ENCODE results near the gene KANSL1L. TPM values are rescaled to one million over a fixed set of nuclear protein-coding genes. Genes with fewer than 3 reads are reported as not detected.

Gene KANSL1L
- total RNA-seq, 1 donor from 2014 or later: 18.3 TPM

- no peak for DNase-seq (ENCODE audit: low read depth, low spot score)
- no peak for TF ChIP-seq CTCF (conservative IDR thresholded peaks at IDR 0.05)
- Mint-ChIP-seq H3K4me3 (no peak overlapping the region), H3K27ac (ENCODE audit: unreplicated experiment) (no peak overlapping the region), H3K9me3 (peaks cover 21% of the 10 kb centered on the region), H3K27me3 (ENCODE audit: low read depth) (no peaks in the 10 kb centered on the region), H3K36me3 (ENCODE audit: low read depth) (peaks cover 37% of the 10 kb centered on the region), H3K4me1 (no peaks in the 10 kb centered on the region)
Observed at GRCh38 chr2:210050885-210051284, 120.3 kb downstream of the KANSL1L start.

GRCh38 chr2:210049831-210050230 lies 121.4 kb downstream of the KANSL1L start:
- DNase-seq (ENCODE audit: low read depth, low spot score): no peak
- H3K4me1 Mint-ChIP-seq: no peaks in the 10 kb centered on the region

GRCh38 chr2:210046851-210047500 lies 124.2 kb downstream of the KANSL1L start:
- Mint-ChIP-seq H3K9me3 (peaks cover 11% of the 10 kb centered on the region), H3K36me3 (ENCODE audit: low read depth) (peaks cover 16% of the 10 kb centered on the region), H3K4me3 (no peak overlapping the region), H3K27me3 (ENCODE audit: low read depth) (no peaks in the 10 kb centered on the region), H3K4me1 (no peaks in the 10 kb centered on the region), H3K27ac (ENCODE audit: unreplicated experiment) (no peak overlapping the region)
- DNase-seq (ENCODE audit: low read depth, low spot score): no peak
- TF ChIP-seq CTCF (conservative IDR thresholded peaks at IDR 0.05): no peak

More at GRCh38 chr2:210049831-210050230, 121.4 kb downstream of the KANSL1L start:
- H3K4me3 Mint-ChIP-seq: no peak overlapping the region
- TF ChIP-seq CTCF (conservative IDR thresholded peaks at IDR 0.05): no peak
- peaks cover 28% of the 10 kb centered on the region for H3K36me3 Mint-ChIP-seq (ENCODE audit: low read depth)
- H3K9me3 Mint-ChIP-seq: peaks cover 14% of the 10 kb centered on the region
- H3K27me3 Mint-ChIP-seq (ENCODE audit: low read depth): no peaks in the 10 kb centered on the region
- H3K27ac Mint-ChIP-seq (ENCODE audit: unreplicated experiment): no peak overlapping the region

GRCh38 chr2:210038078-210038477 lies 133.1 kb downstream of the KANSL1L start:
- H3K27ac Mint-ChIP-seq (ENCODE audit: unreplicated experiment): no peak overlapping the region
- H3K9me3 Mint-ChIP-seq: peaks cover under 1% of the 10 kb centered on the region
- no peak for TF ChIP-seq CTCF (conservative IDR thresholded peaks at IDR 0.05)
- H3K27me3 Mint-ChIP-seq (ENCODE audit: low read depth): no peaks in the 10 kb centered on the region
- no peaks in the 10 kb centered on the region for H3K4me1 Mint-ChIP-seq
- no peak overlapping the region for H3K4me3 Mint-ChIP-seq
- DNase-seq (ENCODE audit: low read depth, low spot score): no peak
- H3K36me3 Mint-ChIP-seq (ENCODE audit: low read depth): peaks cover 4% of the 10 kb centered on the region

GRCh38 chr2:210035679-210036078 lies 135.5 kb downstream of the KANSL1L start:
- Mint-ChIP-seq H3K4me1 (no peaks in the 10 kb centered on the region), H3K36me3 (ENCODE audit: low read depth) (peaks cover 13% of the 10 kb centered on the region), H3K27me3 (ENCODE audit: low read depth) (no peaks in the 10 kb centered on the region), H3K9me3 (peaks cover 6% of the 10 kb centered on the region), H3K27ac (ENCODE audit: unreplicated experiment) (no peak overlapping the region), H3K4me3 (no peak overlapping the region)
- TF ChIP-seq CTCF (conservative IDR thresholded peaks at IDR 0.05): no peak
- no peak for DNase-seq (ENCODE audit: low read depth, low spot score)

Measured in neural crest cell (in vitro differentiated cells).